Astrocyte (in vitro differentiated cells and primary cell): ENCODE results near the gene TMPRSS13. TPM values are rescaled to one million over a fixed set of nuclear protein-coding genes. Genes with fewer than 3 reads are reported as not detected.

Experiments
- DNase-seq: peaks from one replicate; pipeline ENCODE4 v3.0.0-alpha.2; 2010; ENCODE audit warnings: low read depth
- FAIRE-seq: peaks from 2 replicates; lab custom pipeline; 2011; peaks lifted over from hg19 to GRCh38; lab: Jason Lieb, UNC
- H2AFZ ChIP-seq: 2 replicates; pipeline ENCODE4 v1.6.0; 2012; ENCODE audit warnings: low read depth, low read length, inconsistent platforms
- H3K27ac ChIP-seq: 2 replicates; pipeline ENCODE4 v1.5.1; 2011; ENCODE audit warnings: low read depth, low read length, inconsistent platforms
- H3K27me3 ChIP-seq: 2 replicates; pipeline ENCODE4 v1.6.0; 2011; ENCODE audit warnings: low read length, inconsistent platforms; ENCODE audit not compliant: insufficient read depth
- H3K36me3 ChIP-seq: 2 replicates; pipeline ENCODE4 v1.5.1; 2011; ENCODE audit warnings: low read length, inconsistent platforms; ENCODE audit not compliant: insufficient read depth
- H3K4me1 ChIP-seq: 2 replicates; pipeline ENCODE4 v1.5.1; 2011; ENCODE audit warnings: low read length, inconsistent platforms; ENCODE audit not compliant: insufficient read depth
- H3K4me2 ChIP-seq: 2 replicates; pipeline ENCODE4 v1.6.0; 2012; ENCODE audit warnings: low read length, inconsistent platforms
- H3K4me3 ChIP-seq: 2 replicates; pipeline ENCODE4 v1.5.1; 2011; ENCODE audit warnings: low read depth, mild to moderate bottlenecking, low read length, inconsistent platforms; ENCODE audit not compliant: insufficient read depth
- H3K79me2 ChIP-seq: 2 replicates; pipeline ENCODE4 v1.6.0; 2012; ENCODE audit warnings: mild to moderate bottlenecking, low read length, inconsistent platforms; ENCODE audit not compliant: insufficient read depth
- H3K9ac ChIP-seq: 2 replicates; pipeline ENCODE4 v1.6.0; 2012; ENCODE audit warnings: mild to moderate bottlenecking, low read length, inconsistent platforms
- H3K9me3 ChIP-seq: 2 replicates; pipeline ENCODE4 v1.5.1; 2012; ENCODE audit warnings: low read depth, mild to moderate bottlenecking, low read length, inconsistent platforms; ENCODE audit not compliant: insufficient read depth
- H4K20me1 ChIP-seq: 2 replicates; pipeline ENCODE4 v1.6.0; 2012; ENCODE audit warnings: low read length, inconsistent platforms; ENCODE audit not compliant: insufficient read depth
- H3K27ac Mint-ChIP-seq: one replicate; pipeline ENCODE4 v1.8.0; 2021; ENCODE audit warnings: mild to moderate bottlenecking, mixed read lengths; ENCODE audit not compliant: unreplicated experiment
- H3K27me3 Mint-ChIP-seq: one replicate; pipeline ENCODE4 v1.8.0; 2021; ENCODE audit warnings: low read depth, mixed read lengths; ENCODE audit not compliant: unreplicated experiment
- H3K36me3 Mint-ChIP-seq: one replicate; pipeline ENCODE4 v1.8.0; 2021; ENCODE audit warnings: low read depth, mixed read lengths; ENCODE audit not compliant: unreplicated experiment
- H3K4me1 Mint-ChIP-seq: one replicate; pipeline ENCODE4 v1.8.0; 2021; ENCODE audit warnings: low read depth, mixed read lengths; ENCODE audit not compliant: unreplicated experiment
- H3K4me3 Mint-ChIP-seq: one replicate; pipeline ENCODE4 v1.8.0; 2021; ENCODE audit warnings: mild to moderate bottlenecking, moderate library complexity, mixed read lengths; ENCODE audit not compliant: unreplicated experiment
- H3K9me3 Mint-ChIP-seq: one replicate; pipeline ENCODE4 v1.8.0; 2021; ENCODE audit warnings: mild to moderate bottlenecking, mixed read lengths; ENCODE audit not compliant: unreplicated experiment
- CTCF ChIP-seq: IDR thresholded peaks from 2 replicates; pipeline ENCODE4 v1.5.1; 2011; ENCODE audit warnings: low read depth, mild to moderate bottlenecking, inconsistent platforms, low read length, moderate library complexity; ENCODE audit not compliant: insufficient read depth
- EZH2 ChIP-seq: IDR thresholded peaks from 2 replicates; pipeline ENCODE4 v1.6.1; 2012; ENCODE audit warnings: mild to moderate bottlenecking, low read length, inconsistent platforms; ENCODE audit not compliant: insufficient read depth
- total RNA-seq: library from RNA; stranded (reverse); gene quantifications from 2 replicates; pipeline ENCODE4 v1.2.1, GENCODE V29; 2021

The TMPRSS13 gene
- total RNA-seq, 1 donor from 2014 or later, result 0.66 TPM

- peaks cover 55% of the 10 kb centered on the region for H3K27me3 Mint-ChIP-seq
- Histone ChIP-seq H3K4me1 (peaks cover 5% of the 10 kb centered on the region), H3K79me2 (no peaks in the 10 kb centered on the region), H3K4me2 (no peak overlapping the region), H4K20me1 (peaks cover 4% of the 10 kb centered on the region), H3K27me3 (peaks cover 42% of the 10 kb centered on the region), H3K9me3 (no peaks in the 10 kb centered on the region), H3K4me3 (no peak overlapping the region), H3K27ac (no peak overlapping the region), H2AFZ (no peak overlapping the region), H3K36me3 (no peaks in the 10 kb centered on the region), H3K9ac (no peak overlapping the region)
- FAIRE-seq, result no peak
- H3K27ac Mint-ChIP-seq, result no peak overlapping the region
- no peak overlapping the region for H3K4me3 Mint-ChIP-seq
- H3K4me1 Mint-ChIP-seq, result peaks cover 16% of the 10 kb centered on the region
- no peak for DNase-seq
- peaks cover 4% of the 10 kb centered on the region for H3K9me3 Mint-ChIP-seq
- no peak for TF ChIP-seq CTCF
- no peak for TF ChIP-seq EZH2
- H3K36me3 Mint-ChIP-seq, result no peaks in the 10 kb centered on the region
Measured at GRCh38 chr11:117873828-117874125, 55.4 kb downstream of the TMPRSS13 start.

- Mint-ChIP-seq H3K4me1 (peaks cover 16% of the 10 kb centered on the region), H3K27me3 (peaks cover 50% of the 10 kb centered on the region), H3K27ac (no peak overlapping the region), H3K9me3 (peaks cover 4% of the 10 kb centered on the region), H3K36me3 (no peaks in the 10 kb centered on the region), H3K4me3 (no peak overlapping the region)
- H2AFZ ChIP-seq, result no peak overlapping the region
- no peak overlapping the region for H3K4me3 ChIP-seq
- peaks cover 38% of the 10 kb centered on the region for H3K27me3 ChIP-seq
- H3K4me1 ChIP-seq, result peaks cover 5% of the 10 kb centered on the region
- no peaks in the 10 kb centered on the region for H3K79me2 ChIP-seq
- TF ChIP-seq CTCF, result no peak
- TF ChIP-seq EZH2, result no peak
- DNase-seq (no peak), FAIRE-seq (no peak)
- H4K20me1 ChIP-seq, result peaks cover 4% of the 10 kb centered on the region
- no peak overlapping the region for H3K9ac ChIP-seq
- no peaks in the 10 kb centered on the region for H3K9me3 ChIP-seq
- no peak overlapping the region for H3K4me2 ChIP-seq
- no peak overlapping the region for H3K27ac ChIP-seq
- no peaks in the 10 kb centered on the region for H3K36me3 ChIP-seq
Measured at GRCh38 chr11:117872975-117873827, 56.0 kb downstream of the TMPRSS13 start.

- H4K20me1 ChIP-seq, result peaks cover 4% of the 10 kb centered on the region
- Mint-ChIP-seq H3K9me3 (peaks cover 4% of the 10 kb centered on the region), H3K4me1 (peaks cover 16% of the 10 kb centered on the region), H3K4me3 (no peak overlapping the region), H3K27me3 (peaks cover 47% of the 10 kb centered on the region), H3K27ac (no peak overlapping the region), H3K36me3 (no peaks in the 10 kb centered on the region)
- H3K4me2 ChIP-seq, result no peak overlapping the region
- H3K9me3 ChIP-seq, result no peaks in the 10 kb centered on the region
- no peak overlapping the region for H3K27ac ChIP-seq
- H2AFZ ChIP-seq, result no peak overlapping the region
- peaks cover 5% of the 10 kb centered on the region for H3K4me1 ChIP-seq
- H3K9ac ChIP-seq, result no peak overlapping the region
- no peaks in the 10 kb centered on the region for H3K79me2 ChIP-seq
- DNase-seq (no peak), FAIRE-seq (no peak)
- no peak overlapping the region for H3K4me3 ChIP-seq
- H3K27me3 ChIP-seq, result peaks cover 32% of the 10 kb centered on the region
- H3K36me3 ChIP-seq, result no peaks in the 10 kb centered on the region
- no peak for TF ChIP-seq CTCF
Measured at GRCh38 chr11:117872420-117872961, 56.7 kb downstream of the TMPRSS13 start.
